ENCODE data around the gene THYN1.

GRCh38 chr11:134250246-134250645, 2.9 kb downstream of the THYN1 start:
- TF ChIP-seq CTCF (conservative IDR thresholded peaks at IDR 0.05 in 1 of 2, IDR thresholded peaks at IDR 0.05 in 1 of 2; ENCODE audit: low read depth in 1 of 2, low read length in 2 of 2) (no peak), EZH2 (IDR thresholded peaks at IDR 0.05; ENCODE audit: low read length, missing control alignments) (no peak)
